ENCODE results near the gene FBXL17. TPM values are rescaled to one million over a fixed set of nuclear protein-coding genes. Genes with fewer than 3 reads are reported as not detected.

FBXL17 gene
- total and polyA plus RNA-seq, 9 of the 15 experiments (the other 6 are each of a cell fraction or from before 2014, with no cell fraction given) = 0.32 to 5.4 (median 1.8) TPM

DNA sequence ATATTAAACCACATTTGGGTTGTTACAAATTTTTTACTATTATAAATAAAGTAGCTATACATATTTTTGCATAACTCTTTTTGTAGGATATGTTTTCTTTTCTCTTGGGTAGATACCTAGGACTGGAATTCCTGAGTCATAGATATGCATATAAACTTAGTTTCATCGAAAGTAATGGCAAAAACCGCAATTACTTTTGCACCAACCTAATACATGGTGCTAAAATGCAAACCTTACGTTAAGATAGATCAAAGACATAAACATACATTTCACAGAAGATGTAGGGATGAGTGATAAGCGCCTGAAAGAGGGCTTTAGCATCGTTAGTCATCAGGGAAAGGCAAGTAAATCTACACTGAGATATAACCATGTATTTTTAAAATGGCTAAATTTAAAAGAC is 532.8 kb downstream of the FBXL17 start (continued):
- TF ChIP-seq, protein P1, sequence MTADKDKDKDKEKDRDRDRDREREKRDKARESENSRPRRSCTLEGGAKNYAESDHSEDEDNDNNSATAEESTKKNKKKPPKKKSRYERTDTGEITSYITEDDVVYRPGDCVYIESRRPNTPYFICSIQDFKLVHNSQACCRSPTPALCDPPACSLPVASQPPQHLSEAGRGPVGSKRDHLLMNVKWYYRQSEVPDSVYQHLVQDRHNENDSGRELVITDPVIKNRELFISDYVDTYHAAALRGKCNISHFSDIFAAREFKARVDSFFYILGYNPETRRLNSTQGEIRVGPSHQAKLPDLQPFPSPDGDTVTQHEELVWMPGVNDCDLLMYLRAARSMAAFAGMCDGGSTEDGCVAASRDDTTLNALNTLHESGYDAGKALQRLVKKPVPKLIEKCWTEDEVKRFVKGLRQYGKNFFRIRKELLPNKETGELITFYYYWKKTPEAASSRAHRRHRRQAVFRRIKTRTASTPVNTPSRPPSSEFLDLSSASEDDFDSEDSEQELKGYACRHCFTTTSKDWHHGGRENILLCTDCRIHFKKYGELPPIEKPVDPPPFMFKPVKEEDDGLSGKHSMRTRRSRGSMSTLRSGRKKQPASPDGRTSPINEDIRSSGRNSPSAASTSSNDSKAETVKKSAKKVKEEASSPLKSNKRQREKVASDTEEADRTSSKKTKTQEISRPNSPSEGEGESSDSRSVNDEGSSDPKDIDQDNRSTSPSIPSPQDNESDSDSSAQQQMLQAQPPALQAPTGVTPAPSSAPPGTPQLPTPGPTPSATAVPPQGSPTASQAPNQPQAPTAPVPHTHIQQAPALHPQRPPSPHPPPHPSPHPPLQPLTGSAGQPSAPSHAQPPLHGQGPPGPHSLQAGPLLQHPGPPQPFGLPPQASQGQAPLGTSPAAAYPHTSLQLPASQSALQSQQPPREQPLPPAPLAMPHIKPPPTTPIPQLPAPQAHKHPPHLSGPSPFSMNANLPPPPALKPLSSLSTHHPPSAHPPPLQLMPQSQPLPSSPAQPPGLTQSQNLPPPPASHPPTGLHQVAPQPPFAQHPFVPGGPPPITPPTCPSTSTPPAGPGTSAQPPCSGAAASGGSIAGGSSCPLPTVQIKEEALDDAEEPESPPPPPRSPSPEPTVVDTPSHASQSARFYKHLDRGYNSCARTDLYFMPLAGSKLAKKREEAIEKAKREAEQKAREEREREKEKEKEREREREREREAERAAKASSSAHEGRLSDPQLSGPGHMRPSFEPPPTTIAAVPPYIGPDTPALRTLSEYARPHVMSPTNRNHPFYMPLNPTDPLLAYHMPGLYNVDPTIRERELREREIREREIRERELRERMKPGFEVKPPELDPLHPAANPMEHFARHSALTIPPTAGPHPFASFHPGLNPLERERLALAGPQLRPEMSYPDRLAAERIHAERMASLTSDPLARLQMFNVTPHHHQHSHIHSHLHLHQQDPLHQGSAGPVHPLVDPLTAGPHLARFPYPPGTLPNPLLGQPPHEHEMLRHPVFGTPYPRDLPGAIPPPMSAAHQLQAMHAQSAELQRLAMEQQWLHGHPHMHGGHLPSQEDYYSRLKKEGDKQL (CRISPR knock-in tag; IDR thresholded peaks at IDR 0.05; ENCODE audit: borderline replicate concordance) = no peak
- TF ChIP-seq TOE1 (IDR thresholded peaks at IDR 0.05; ENCODE audit: borderline replicate concordance) (no peak), TOE1 (CRISPR knock-in tag; IDR thresholded peaks at IDR 0.05; ENCODE audit: borderline replicate concordance, low read depth) (no peak)

DNA sequence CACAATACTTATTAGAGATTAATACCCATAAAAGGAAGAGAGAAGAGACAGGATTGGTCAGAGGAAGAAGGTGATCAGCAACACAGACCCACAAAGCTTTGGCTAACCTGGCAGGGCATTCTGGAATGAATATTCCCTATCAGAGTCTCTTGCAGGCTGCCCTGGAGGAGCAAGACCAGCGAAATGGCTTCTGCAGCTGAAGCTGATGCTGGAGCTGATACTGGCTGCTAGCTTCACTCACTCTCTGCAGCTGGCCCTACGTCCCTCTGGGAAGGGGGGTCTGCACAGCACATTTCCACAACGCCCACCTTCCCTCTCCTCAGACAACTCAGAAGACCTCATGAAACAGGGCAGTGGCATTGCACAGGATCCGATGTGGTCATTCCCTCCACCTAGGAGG is 541.3 kb downstream of the FBXL17 start:
- WGBS (ENCODE audit: insufficient coverage, low coverage, missing lambda C conversion rate) = 0% methylated on average over 4 of the region's 4 CpGs
- DNase-seq (ENCODE audit: extremely low read depth in 1 of 4, low spot score in 3 of 4) = no peak
- Histone ChIP-seq H2AFZ (ENCODE audit: low read depth, low read length) (no peak overlapping the region), H3K4me3 (no peak overlapping the region), H3K27ac (ENCODE audit: extremely low read depth, low read depth, low read length) (no peak overlapping the region), H3K27me3 (ENCODE audit: control insufficient read depth in 2 of 2, insufficient read depth in 2 of 2, low read length in 2 of 2) (no peaks in the 10 kb centered on the region), H3K4me2 (ENCODE audit: insufficient read depth, low read length) (no peak overlapping the region), H3K79me2 (ENCODE audit: control insufficient read depth, insufficient read depth, low read length) (no peaks in the 10 kb centered on the region), H4K20me1 (replicated peaks; ENCODE audit: control insufficient read depth, insufficient read depth, low read length) (no peaks in the 10 kb centered on the region), H3K4me1 (replicated peaks in 1 of 2; ENCODE audit: control insufficient read depth in 2 of 2, insufficient read depth in 2 of 2, low read length in 2 of 2) (no peaks in the 10 kb centered on the region), H3K9me3 (replicated peaks; ENCODE audit: control insufficient read depth, insufficient read depth, low read depth, low read length) (no peaks in the 10 kb centered on the region), H3K9ac (ENCODE audit: insufficient read depth in 1 of 2, low read depth in 2 of 2, low read length in 2 of 2) (no peak overlapping the region), H3K9me1 (ENCODE audit: control insufficient read depth, insufficient read depth, low read length) (no peaks in the 10 kb centered on the region), H3K36me3 (ENCODE audit: control insufficient read depth, insufficient read depth, low read length) (no peaks in the 10 kb centered on the region)
- POLR2A ChIA-PET = no interaction called here
- FAIRE-seq = no peak
- CTCF ChIA-PET (ENCODE audit: low intra/inter-chr PET ratio) = no interaction called here
- no TSS peak for BruUV-seq (replicated peaks)
- intact Hi-C loops (cut with micrococcal nuclease) (no loop called here), in situ Hi-C loops (cut with MboI) (no loop called here)
- ATAC-seq = no peak
- TF ChIP-seq FOXP1 (CRISPR knock-in tag; IDR thresholded peaks at IDR 0.05) (no peak), TRIM24 (IDR thresholded peaks at IDR 0.05) (no peak), RCOR1 (IDR thresholded peaks at IDR 0.05; ENCODE audit: borderline replicate concordance in 1 of 2, low read depth in 2 of 2, low read length in 2 of 2) (no peak), CHD2 (IDR thresholded peaks at IDR 0.05; ENCODE audit: low read depth, low read length) (no peak), NR2C1 (IDR thresholded peaks at IDR 0.05) (no peak), NR2C1 (tag; IDR thresholded peaks at IDR 0.05) (no peak), ARID1B (IDR thresholded peaks at IDR 0.05) (no peak), MIER1 (IDR thresholded peaks at IDR 0.05; ENCODE audit: low read depth) (no peak), EP400 (IDR thresholded peaks at IDR 0.05) (no peak), KLF1 (tag; IDR thresholded peaks at IDR 0.05) (no peak), KHSRP (IDR thresholded peaks at IDR 0.05) (no peak), NONO (IDR thresholded peaks at IDR 0.05; ENCODE audit: low read depth in 2 of 2, low read length in 1 of 2) (no peak)
- TF ChIP-seq, protein P2, sequence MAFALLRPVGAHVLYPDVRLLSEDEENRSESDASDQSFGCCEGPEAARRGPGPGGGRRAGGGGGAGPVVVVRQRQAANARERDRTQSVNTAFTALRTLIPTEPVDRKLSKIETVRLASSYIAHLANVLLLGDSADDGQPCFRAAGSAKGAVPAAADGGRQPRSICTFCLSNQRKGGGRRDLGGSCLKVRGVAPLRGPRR (CRISPR knock-in tag; IDR thresholded peaks at IDR 0.05) = no peak
- TF ChIP-seq, protein P3, sequence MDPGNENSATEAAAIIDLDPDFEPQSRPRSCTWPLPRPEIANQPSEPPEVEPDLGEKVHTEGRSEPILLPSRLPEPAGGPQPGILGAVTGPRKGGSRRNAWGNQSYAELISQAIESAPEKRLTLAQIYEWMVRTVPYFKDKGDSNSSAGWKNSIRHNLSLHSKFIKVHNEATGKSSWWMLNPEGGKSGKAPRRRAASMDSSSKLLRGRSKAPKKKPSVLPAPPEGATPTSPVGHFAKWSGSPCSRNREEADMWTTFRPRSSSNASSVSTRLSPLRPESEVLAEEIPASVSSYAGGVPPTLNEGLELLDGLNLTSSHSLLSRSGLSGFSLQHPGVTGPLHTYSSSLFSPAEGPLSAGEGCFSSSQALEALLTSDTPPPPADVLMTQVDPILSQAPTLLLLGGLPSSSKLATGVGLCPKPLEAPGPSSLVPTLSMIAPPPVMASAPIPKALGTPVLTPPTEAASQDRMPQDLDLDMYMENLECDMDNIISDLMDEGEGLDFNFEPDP (CRISPR knock-in tag; IDR thresholded peaks at IDR 0.05) = no peak

Data from K562 (cell line).